Thoracic aorta (tissue), 2 donors: ENCODE data around the gene WNK2. TPM values are rescaled to one million over a fixed set of nuclear protein-coding genes. Genes with fewer than 3 reads are reported as not detected.

Experiments
- ATAC-seq: fragments of 150-250 bp; one replicate; pipeline ENCODE4 v1.8.0; 2017; ENCODE audit warnings: low read depth; ENCODE audit not compliant: insufficient number of reproducible peaks, low FRiP score
- DNase-seq: peaks from one replicate; pipeline ENCODE4 v3.0.0-alpha.2; 2020; ENCODE audit warnings: low spot score
- H3K27ac ChIP-seq, 2 donors: fragments of 200-600 bp; sonication (generic); 1 replicate in 1 of 2; 2 replicates in 1 of 2; pipeline ENCODE4 v1.5.1; 2016; ENCODE audit warnings: mild to moderate bottlenecking in 2 of 2, moderate library complexity in 2 of 2
- H3K27me3 ChIP-seq: fragments of 200-600 bp; sonication (generic); replicated peaks from 2 replicates; pipeline ENCODE4 v1.6.0; 2016; ENCODE audit warnings: mild to moderate bottlenecking; ENCODE audit not compliant: insufficient read depth
- H3K36me3 ChIP-seq: fragments of 200-600 bp; sonication (generic); one replicate; pipeline ENCODE4 v1.5.1; 2016
- H3K4me1 ChIP-seq, 2 donors: fragments of 200-600 bp; sonication (generic); 1 replicate in 1 of 2; 2 replicates in 1 of 2; pipeline versions ENCODE4 v1.5.1 to v1.6.0; 2016; ENCODE audit warnings: low read depth in 2 of 2, mild to moderate bottlenecking in 1 of 2; ENCODE audit not compliant: control insufficient read depth in 1 of 2
- H3K4me3 ChIP-seq: fragments of 200-600 bp; sonication (generic); 2 replicates; pipeline ENCODE4 v1.5.1; 2016; ENCODE audit warnings: mild to moderate bottlenecking
- H3K9me3 ChIP-seq: fragments of 200-600 bp; sonication (generic); 2 replicates; pipeline ENCODE4 v1.5.1; 2016
- CTCF ChIP-seq: fragments of 200-600 bp; sonication (generic); IDR thresholded peaks from one replicate; pipeline ENCODE4 v1.5.1; 2019; ENCODE audit warnings: antibody characterized with exemption
- total RNA-seq, 2 donors: library from RNA; depleted of rRNA; stranded (reverse); fragments of >200 nt; gene quantifications; one replicate each; pipeline versions ENCODE4 v1.1.0 to v1.2.3, GENCODE V29; 2016

Gene WNK2
- total RNA-seq, 2 donors from 2014 or later: 0.95 to 4.7 TPM

- Histone ChIP-seq H3K4me1 (no peaks in the 10 kb centered on the region), H3K27me3 (no peaks in the 10 kb centered on the region), H3K27ac (no peak overlapping the region), H3K36me3 (no peaks in the 10 kb centered on the region), H3K9me3 (no peaks in the 10 kb centered on the region), H3K4me3 (no peak overlapping the region)
- no peak for ATAC-seq
- DNase-seq: no peak
- TF ChIP-seq CTCF: no peak
Observed at GRCh38 chr9:93287189-93287552, 103.2 kb downstream of the WNK2 start.

GRCh38 chr9:93287593-93287992, 103.7 kb downstream of the WNK2 start:
- H3K27ac ChIP-seq: no peak overlapping the region
- no peak overlapping the region for H3K4me3 ChIP-seq
- H3K9me3 ChIP-seq: no peaks in the 10 kb centered on the region
- H3K4me1 ChIP-seq: no peaks in the 10 kb centered on the region
- ATAC-seq (no peak), DNase-seq (no peak)
- H3K27me3 ChIP-seq: no peaks in the 10 kb centered on the region
- H3K36me3 ChIP-seq: no peaks in the 10 kb centered on the region
- TF ChIP-seq CTCF: no peak

GRCh38 chr9:93288341-93288740, 104.4 kb downstream of the WNK2 start:
- no peaks in the 10 kb centered on the region for H3K36me3 ChIP-seq
- no peak for TF ChIP-seq CTCF

GRCh38 chr9:93288891-93289883, 105.2 kb downstream of the WNK2 start:
- no peaks in the 10 kb centered on the region for H3K9me3 ChIP-seq
- no peak overlapping the region for H3K27ac ChIP-seq
- ATAC-seq (no peak), DNase-seq (no peak)
- no peaks in the 10 kb centered on the region for H3K27me3 ChIP-seq
- no peak for TF ChIP-seq CTCF
- no peak overlapping the region for H3K4me3 ChIP-seq
- H3K4me1 ChIP-seq: no peaks in the 10 kb centered on the region
- H3K36me3 ChIP-seq: no peaks in the 10 kb centered on the region

More at GRCh38 chr9:93288341-93288740, 104.4 kb downstream of the WNK2 start:
- Histone ChIP-seq H3K4me3 (no peak overlapping the region), H3K9me3 (no peaks in the 10 kb centered on the region), H3K27ac (no peak overlapping the region), H3K27me3 (no peaks in the 10 kb centered on the region), H3K4me1 (no peaks in the 10 kb centered on the region)
- no peak for DNase-seq
- ATAC-seq: no peak

GRCh38 chr9:93290495-93291434, 106.8 kb downstream of the WNK2 start:
- ATAC-seq: no peak
- Histone ChIP-seq H3K4me3 (no peak overlapping the region), H3K27ac (no peak overlapping the region), H3K36me3 (no peaks in the 10 kb centered on the region), H3K9me3 (no peaks in the 10 kb centered on the region), H3K27me3 (no peaks in the 10 kb centered on the region), H3K4me1 (no peaks in the 10 kb centered on the region)
- no peak for DNase-seq
- no peak for TF ChIP-seq CTCF
